LHCN-M2 (cell line): ENCODE results near the gene NELL2. TPM values are rescaled to one million over a fixed set of nuclear protein-coding genes. Genes with fewer than 3 reads are reported as not detected.

Experiments
- DNase-seq: peaks from one replicate; pipeline ENCODE4 v3.0.0-alpha.2; 2012; ENCODE audit warnings: low read depth
- total RNA-seq: library from RNA; depleted of rRNA; stranded (reverse); fragments of >200 nt; gene quantifications from 2 replicates; pipeline ENCODE4 v1.2.3, GENCODE V29; 2014

The NELL2 gene
- total RNA-seq, 1 experiment from 2014 or later = not detected

- no peak for DNase-seq
Observed at GRCh38 chr12:44627387-44628166, 248.5 kb downstream of the NELL2 start.

- no peak for DNase-seq
Observed at GRCh38 chr12:44626883-44627282, 249.2 kb downstream of the NELL2 start.

GRCh38 chr12:44618946-44619345, 257.2 kb downstream of the NELL2 start:
- DNase-seq = no peak

- no peak for DNase-seq
Observed at GRCh38 chr12:44616402-44616801, 259.7 kb downstream of the NELL2 start.

GRCh38 chr12:44611538-44611937, 264.6 kb downstream of the NELL2 start:
- DNase-seq = peak; percentile 4

GRCh38 chr12:44603701-44604100, 272.4 kb downstream of the NELL2 start:
- DNase-seq = no peak

GRCh38 chr12:44592626-44593025, 283.5 kb downstream of the NELL2 start:
- no peak for DNase-seq

GRCh38 chr12:44589697-44590096, 286.4 kb downstream of the NELL2 start:
- peak; percentile 2 for DNase-seq

- DNase-seq = no peak
Observed at GRCh38 chr12:44588651-44589050, 287.5 kb downstream of the NELL2 start.

GRCh38 chr12:44584625-44585024, 291.5 kb downstream of the NELL2 start:
- DNase-seq = no peak

- DNase-seq = no peak
Observed at GRCh38 chr12:44582521-44582920, 293.6 kb downstream of the NELL2 start.

GRCh38 chr12:44581642-44582242, 294.4 kb downstream of the NELL2 start:
- no peak for DNase-seq

- no peak for DNase-seq
Observed at GRCh38 chr12:44574586-44574985, 301.5 kb downstream of the NELL2 start.

- DNase-seq = no peak
Observed at GRCh38 chr12:44573723-44574122, 302.4 kb downstream of the NELL2 start.

- DNase-seq = no peak
Observed at GRCh38 chr12:44571006-44571550, 305.0 kb downstream of the NELL2 start.

GRCh38 chr12:44570036-44570583, 306.0 kb downstream of the NELL2 start:
- DNase-seq = no peak

GRCh38 chr12:44565163-44565562, 311.0 kb downstream of the NELL2 start:
- no peak for DNase-seq

GRCh38 chr12:44563486-44563885, 312.6 kb downstream of the NELL2 start:
- DNase-seq = no peak

- no peak for DNase-seq
Observed at GRCh38 chr12:44558340-44559100, 317.6 kb downstream of the NELL2 start.

- DNase-seq = no peak
Observed at GRCh38 chr12:44555454-44555853, 320.7 kb downstream of the NELL2 start.

- no peak for DNase-seq
Observed at GRCh38 chr12:44551631-44552030, 324.5 kb downstream of the NELL2 start.

- no peak for DNase-seq
Observed at GRCh38 chr12:44550377-44550776, 325.7 kb downstream of the NELL2 start.
